Common myeloid progenitor, CD34-positive (primary cell): ENCODE results near the gene SLC51B.
"Not testable (repeated sequence)": the region's sequence is repeated elsewhere in the genome, so short reads cannot be mapped to it uniquely, and the experiment has no call there.

Experiments used
- CTCF ChIA-PET: fragments of 350-600 bp; sonication (Branson Sonifier 250); formaldehyde crosslinking; loops from one replicate; lab custom pipeline; 2021; ENCODE audit warnings: antibody characterized with exemption; lab: Charles Lee
- POLR2A ChIA-PET: fragments of 350-600 bp; sonication (Branson Sonifier 250); formaldehyde crosslinking; loops from one replicate; lab custom pipeline; 2021; ENCODE audit warnings: antibody characterized with exemption; lab: Charles Lee
- DNase-seq, 3 donors: peaks; one replicate each; pipeline versions ENCODE4 v3.0.0 to v3.0.0-alpha.2; 2013
- H3K27ac ChIP-seq, 2 experiments: 1 replicate in 1 of 2; 2 replicates in 1 of 2; pipeline ENCODE4 v1.7.0; 2013; ENCODE audit warnings: inconsistent platforms in 2 of 2, low read length in 2 of 2, mild to moderate bottlenecking in 2 of 2, low read depth in 1 of 2, moderate library complexity in 1 of 2; ENCODE audit not compliant: severe bottlenecking in 2 of 2, insufficient read depth in 1 of 2, poor library complexity in 1 of 2
- H3K27me3 ChIP-seq, 5 experiments: replicated peaks in 2 of 5; 1 replicate in 3 of 5; 2 replicates in 2 of 5; pipeline versions ENCODE4 v1.6.1 to v1.7.0; 2013; ENCODE audit warnings: low read length in 4 of 5, mild to moderate bottlenecking in 2 of 5, moderate library complexity in 2 of 5, inconsistent platforms in 1 of 5; ENCODE audit not compliant: insufficient read depth in 5 of 5, control insufficient read depth in 4 of 5
- H3K36me3 ChIP-seq, 4 experiments: 1 replicate in 2 of 4; 2 replicates in 2 of 4; pipeline versions ENCODE4 v1.6.1 to v1.7.0; 2013; ENCODE audit warnings: low read length in 3 of 4, control low read depth in 1 of 4, mild to moderate bottlenecking in 1 of 4; ENCODE audit not compliant: control insufficient read depth in 4 of 4, insufficient read depth in 4 of 4
- H3K4me1 ChIP-seq, 4 experiments: 1 replicate in 3 of 4; 2 replicates in 1 of 4; pipeline versions ENCODE4 v1.6.1 to v1.7.1; 2013; ENCODE audit warnings: low read length in 3 of 4, mild to moderate bottlenecking in 3 of 4, control low read depth in 1 of 4, inconsistent platforms in 1 of 4, moderate library complexity in 1 of 4; ENCODE audit not compliant: control insufficient read depth in 4 of 4, insufficient read depth in 4 of 4; ENCODE audit errors: control extremely low read depth in 1 of 4
- H3K4me3 ChIP-seq, 7 experiments: 1 replicate in 4 of 7; 2 replicates in 3 of 7; pipeline versions ENCODE4 v1.5.1 to v1.7.0; 2013; ENCODE audit warnings: mild to moderate bottlenecking in 7 of 7, low read length in 6 of 7, moderate library complexity in 6 of 7, inconsistent platforms in 2 of 7, low read depth in 2 of 7, control low read depth in 1 of 7; ENCODE audit not compliant: insufficient read depth in 4 of 7, control insufficient read depth in 1 of 7; ENCODE audit errors: extremely low read depth in 1 of 7
- H3K9me3 ChIP-seq, 5 experiments: 1 replicate in 4 of 5; 2 replicates in 1 of 5; pipeline versions ENCODE4 v1.6.1 to v1.7.1; 2013; ENCODE audit warnings: low read length in 4 of 5, mild to moderate bottlenecking in 2 of 5, inconsistent platforms in 1 of 5, low read depth in 1 of 5, moderate library complexity in 1 of 5; ENCODE audit not compliant: control insufficient read depth in 4 of 5, insufficient read depth in 2 of 5; ENCODE audit errors: control extremely low read depth in 1 of 5
- WGBS: methylation state at CpG from one replicate; pipeline ENCODE4 v1.1.5; 2013; ENCODE audit not compliant: insufficient coverage; 5-methylcytosine and 5-hydroxymethylcytosine counted together

Gene SLC51B

GRCh38 chr15:65072617-65073016, 27.4 kb downstream of the SLC51B start:
- Histone ChIP-seq H3K9me3 (no peaks in the 10 kb centered on the region), H3K4me1 (peaks cover 0 to 27% (median 21%) of the 10 kb centered on the region in 4 experiments), H3K36me3 (no peaks in the 10 kb centered on the region), H3K27me3 (peaks cover 0 to 15% (median 8%) of the 10 kb centered on the region in 5 experiments), H3K4me3 (no peak overlapping the region), H3K27ac (no peak overlapping the region)
- no peak for DNase-seq
- POLR2A ChIA-PET = no interaction called here
- CTCF ChIA-PET = interaction anchor here (0.6 to 1.7 kb wide), 4 partner anchors 10 to 29 kb away, joined by 3 to 7 read pairs (median 4); no protein-coding TSS in a partner anchor
- WGBS = 90% methylated on average over 3 of the region's 3 CpGs

- H3K27me3 ChIP-seq, DNase-seq, H3K9me3 ChIP-seq, H3K4me3 ChIP-seq, POLR2A ChIA-PET, H3K36me3 ChIP-seq, H3K27ac ChIP-seq: not testable (repeated sequence)
- WGBS = 98% methylated on average over 9 of the region's 22 CpGs
- CTCF ChIA-PET = interaction anchor here (1.3 to 17.2 kb wide), 5 partner anchors 9 to 42 kb away, joined by 5 to 282 read pairs (median 5); no protein-coding TSS in a partner anchor
- H3K4me1 ChIP-seq = peaks cover 0 to 28% (median 21%) of the 10 kb centered on the region in 4 experiments
Measured at GRCh38 chr15:65074946-65075345, 29.8 kb downstream of the SLC51B start.

- not testable (repeated sequence) for H3K4me3 ChIP-seq, H3K9me3 ChIP-seq, H3K27ac ChIP-seq, H3K36me3 ChIP-seq, H3K27me3 ChIP-seq
- H3K4me1 ChIP-seq = peaks cover 0 to 28% (median 21%) of the 10 kb centered on the region in 4 experiments
- CTCF ChIA-PET = interaction anchor here (2.0 to 17.2 kb wide), 6 partner anchors 8 to 43 kb away, joined by 9 to 282 read pairs (median 30); partner anchors contain the start of gene RASL12
- WGBS = 11% methylated on average over 10 of the region's 12 CpGs
- DNase-seq = peak in 2 of 3 donors; percentile 57 to 68
- POLR2A ChIA-PET = interaction anchor here (0.6 kb wide), 2 partner anchors 680 to 1273 kb away, joined by 3 read pairs; no protein-coding TSS in a partner anchor
Measured at GRCh38 chr15:65075607-65076395, 30.6 kb downstream of the SLC51B start.

- WGBS = 75% methylated on average over 73 of the region's 73 CpGs
- Histone ChIP-seq H3K4me1 (peaks cover 0 to 27% (median 22%) of the 10 kb centered on the region in 4 experiments), H3K4me3 (no peak within 1 kb of the TSS), H3K9me3 (no peaks in the 10 kb centered on the region), H3K27me3 (peaks cover 0 to 4% (median 0%) of the 10 kb centered on the region in 5 experiments), H3K36me3 (no peaks in the 10 kb centered on the region), H3K27ac (no peak within 1 kb of the TSS)
- DNase-seq = no peak
- CTCF ChIA-PET = interaction anchor here (2.0 to 17.2 kb wide), 6 partner anchors 9 to 44 kb away, joined by 9 to 282 read pairs (median 30); partner anchors contain the start of gene RASL12
- POLR2A ChIA-PET = interaction anchor here (0.6 kb wide), 1 partner anchor 409 kb away, joined by 5 read pairs; no protein-coding TSS in a partner anchor
Measured at GRCh38 chr15:65076486-65077290, 31.5 kb downstream of the SLC51B start, which contains the start of gene KBTBD13. Gene KBTBD13, plus strand, starts transcription at chr15:65076746. Its CDS starts 70 bp downstream, at chr15:65076816.

GRCh38 chr15:65077291-65077980, 32.2 kb downstream of the SLC51B start:
- 67% methylated on average over 82 of the region's 85 CpGs for WGBS
- Histone ChIP-seq H3K4me3 (peak overlapping the region in 1 of 7 experiments; percentile 10), H3K27ac (no peak overlapping the region), H3K9me3 (no peaks in the 10 kb centered on the region), H3K36me3 (no peaks in the 10 kb centered on the region), H3K4me1 (peaks cover 0 to 29% (median 25%) of the 10 kb centered on the region in 4 experiments), H3K27me3 (peaks cover 0 to 4% (median 0%) of the 10 kb centered on the region in 5 experiments)
- POLR2A ChIA-PET = interaction anchor here (0.6 kb wide), 1 partner anchor 408 kb away, joined by 5 read pairs; no protein-coding TSS in a partner anchor
- CTCF ChIA-PET = interaction anchor here (1.0 to 17.2 kb wide), 9 partner anchors 8 to 44 kb away, joined by 3 to 282 read pairs (median 26); partner anchors contain the start of gene RASL12
- no peak for DNase-seq

- POLR2A ChIA-PET = no interaction called here
- 19% methylated on average over 18 of the region's 24 CpGs for WGBS
- no peaks in the 10 kb centered on the region for H3K9me3 ChIP-seq
Measured at GRCh38 chr15:65077981-65078352, 32.8 kb downstream of the SLC51B start.

More at GRCh38 chr15:65077981-65078352, 32.8 kb downstream of the SLC51B start:
- peaks cover 0 to 33% (median 29%) of the 10 kb centered on the region in 4 experiments for H3K4me1 ChIP-seq
- peak overlapping the region in 1 of 7 experiments; percentile 10 for H3K4me3 ChIP-seq
- peak; percentile 74 to 86 (median 85) for DNase-seq
- H3K27ac ChIP-seq = no peak overlapping the region
- no peaks in the 10 kb centered on the region for H3K36me3 ChIP-seq
- H3K27me3 ChIP-seq = peaks cover 0 to 4% (median 0%) of the 10 kb centered on the region in 5 experiments
- CTCF ChIA-PET = interaction anchor here (0.6 to 17.2 kb wide), 13 partner anchors 9 to 345 kb away, joined by 3 to 282 read pairs (median 5); partner anchors contain the start of gene RASL12
